GM19238 (cell line): ENCODE data around the gene KDM4B.

Experiments
- DNase-seq: peaks from one replicate; pipeline ENCODE4 v3.0.0; 2011; ENCODE audit warnings: low spot score; ENCODE audit not compliant: insufficient read length

KDM4B gene

DNA sequence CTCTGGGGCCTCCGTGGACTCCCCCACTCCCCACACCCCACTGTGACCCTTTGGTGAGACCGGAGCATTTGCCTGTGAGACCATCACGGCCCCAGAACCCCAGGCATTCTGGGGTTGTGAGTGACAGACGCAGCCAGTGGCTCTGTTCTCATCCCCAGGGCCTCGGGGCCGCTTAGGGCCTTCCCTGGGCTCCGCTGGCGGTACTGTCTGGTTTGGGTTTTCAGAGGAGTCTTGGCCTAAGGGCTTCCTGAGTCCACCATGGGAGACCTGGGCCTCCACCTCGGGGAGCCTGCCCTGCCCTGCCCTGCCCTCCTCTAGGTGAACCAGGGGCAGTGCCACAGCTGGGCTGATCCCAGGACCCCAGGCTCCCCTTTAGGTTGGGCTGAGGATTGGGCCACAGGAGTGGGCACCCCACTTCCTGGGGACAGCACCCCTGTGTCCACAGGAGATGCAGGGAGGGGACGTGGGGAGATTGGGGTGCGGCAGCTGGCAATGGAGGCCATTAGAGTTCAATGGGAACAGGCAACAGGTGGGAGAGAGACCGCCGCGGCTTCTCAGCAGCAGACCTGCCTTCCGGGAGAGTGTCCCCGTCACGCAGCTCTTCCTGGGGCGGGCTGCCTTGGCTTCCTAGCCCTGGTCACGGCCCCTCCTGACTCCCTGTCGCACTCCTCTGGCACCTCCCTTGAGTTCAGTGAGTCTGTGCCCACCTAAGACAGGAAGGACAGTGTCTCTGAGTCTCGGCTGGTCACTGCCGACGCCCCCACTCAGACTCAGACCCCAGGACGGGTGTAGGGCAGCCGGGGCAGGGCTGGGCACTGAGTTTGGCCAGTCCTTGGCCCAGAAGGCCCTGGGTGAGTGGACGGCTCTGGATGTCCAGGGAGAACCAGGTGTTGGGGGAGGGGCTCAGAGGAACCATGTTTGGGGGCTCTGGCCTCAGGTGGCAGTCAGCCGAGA lies 164.1 kb downstream of the KDM4B start:
- DNase-seq = no peak

DNA sequence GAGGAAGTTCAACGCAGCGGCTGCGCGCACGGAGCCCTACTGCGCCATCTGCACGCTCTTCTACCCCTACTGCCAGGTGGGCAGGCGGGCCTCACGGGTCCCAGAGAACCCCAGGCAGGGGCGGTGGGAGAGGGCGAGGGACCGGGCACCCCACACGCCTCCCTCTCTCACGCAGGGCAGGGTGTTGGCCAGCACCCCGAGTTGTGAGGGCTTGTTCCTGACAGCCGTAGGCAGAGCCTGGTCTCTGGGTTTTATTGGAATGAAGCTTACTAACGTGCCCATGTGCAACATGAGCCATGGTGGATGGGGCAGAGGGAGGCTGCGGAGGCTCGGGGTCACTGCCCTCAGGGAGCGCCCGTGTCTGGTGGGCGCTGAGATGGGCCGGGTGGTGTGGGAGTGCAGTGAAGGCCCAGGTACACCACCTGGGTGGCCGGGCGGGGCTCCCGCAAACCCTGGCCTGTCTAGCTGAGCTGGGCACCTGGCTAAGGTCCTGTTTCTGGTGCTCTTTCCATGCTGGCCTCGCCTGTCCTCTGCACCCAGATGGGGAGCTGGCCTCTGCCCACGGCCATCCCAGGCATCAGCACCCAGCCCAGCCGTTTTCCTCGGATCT lies 165.2 kb downstream of the KDM4B start:
- no peak for DNase-seq

DNA sequence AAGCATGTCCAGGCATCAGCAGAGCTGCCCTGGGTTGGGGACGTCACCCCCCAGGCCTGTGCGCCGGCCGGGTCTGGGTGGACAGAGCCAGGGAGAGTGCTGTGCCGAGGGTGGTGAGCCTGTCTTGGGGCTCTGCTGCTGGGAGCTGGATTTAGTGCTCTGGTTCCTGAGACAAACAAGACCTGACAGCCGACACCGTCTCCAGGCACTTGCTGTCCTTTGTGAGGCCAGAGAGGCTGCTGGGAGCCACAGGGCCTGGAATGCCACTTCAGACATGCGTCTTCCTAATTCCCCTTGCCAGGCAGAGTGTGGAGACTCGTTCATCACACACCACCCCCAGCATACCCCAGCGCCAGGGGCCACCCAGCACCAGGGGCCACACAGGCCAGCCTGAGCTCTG lies 165.8 kb downstream of the KDM4B start:
- DNase-seq = no peak

DNA sequence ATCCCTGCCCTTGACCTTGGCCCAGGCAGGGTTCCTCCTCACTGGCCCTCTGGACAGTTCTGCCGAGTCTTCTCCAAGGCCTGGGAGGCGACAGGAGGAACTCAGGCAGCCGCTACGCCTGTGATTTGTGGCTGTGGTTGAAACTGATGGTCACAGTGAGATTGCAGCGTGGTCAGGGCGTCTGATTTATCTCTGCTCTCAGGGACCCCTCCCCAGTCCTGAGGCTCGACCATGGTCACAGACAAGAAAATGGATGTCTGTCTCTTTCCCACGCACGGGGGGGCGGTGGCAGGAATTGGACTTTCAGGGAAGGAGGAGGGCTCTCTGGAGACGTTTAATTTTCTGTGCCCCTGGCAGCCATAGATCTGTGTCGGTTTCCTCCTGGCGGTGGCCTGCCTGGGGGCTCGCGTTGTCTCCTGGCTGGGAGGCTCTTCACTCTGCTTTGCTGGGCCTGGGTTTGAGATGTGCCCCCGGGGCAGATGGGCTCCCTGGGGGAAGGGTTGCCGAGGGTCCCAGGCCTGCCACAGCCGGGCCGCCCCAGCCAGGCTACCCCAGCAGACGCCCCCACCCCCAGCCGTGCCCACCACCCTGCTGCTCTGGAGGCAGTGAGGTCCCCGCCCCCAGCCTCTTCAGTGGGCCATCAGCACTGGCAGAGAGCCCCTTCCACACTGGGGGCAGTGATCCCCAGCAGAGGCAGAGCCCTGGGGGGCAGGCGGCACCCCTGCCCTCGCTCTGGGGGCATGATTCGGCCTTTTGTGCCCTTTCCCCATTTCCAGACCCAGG lies 167.4 kb downstream of the KDM4B start:
- no peak for DNase-seq

DNA sequence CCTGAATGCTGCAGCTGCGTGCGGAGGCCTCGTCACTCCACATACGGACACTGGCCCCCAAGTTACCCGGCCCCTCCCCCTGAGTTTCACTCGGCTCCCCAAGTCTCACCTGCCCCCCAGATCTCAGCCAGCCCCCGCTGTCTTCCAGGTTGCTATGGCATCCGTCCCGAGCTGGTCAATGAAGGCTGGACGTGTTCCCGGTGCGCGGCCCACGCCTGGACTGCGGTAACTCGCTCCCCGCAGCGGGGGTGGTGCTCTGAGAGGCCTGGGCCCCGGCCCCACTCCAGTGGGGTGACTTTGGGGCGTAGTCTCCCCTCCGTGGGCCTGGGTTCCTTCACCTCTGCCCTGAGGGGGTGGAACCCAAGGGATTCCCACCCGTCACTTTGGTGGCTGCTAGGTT lies 168.2 kb downstream of the KDM4B start:
- DNase-seq = no peak

DNA sequence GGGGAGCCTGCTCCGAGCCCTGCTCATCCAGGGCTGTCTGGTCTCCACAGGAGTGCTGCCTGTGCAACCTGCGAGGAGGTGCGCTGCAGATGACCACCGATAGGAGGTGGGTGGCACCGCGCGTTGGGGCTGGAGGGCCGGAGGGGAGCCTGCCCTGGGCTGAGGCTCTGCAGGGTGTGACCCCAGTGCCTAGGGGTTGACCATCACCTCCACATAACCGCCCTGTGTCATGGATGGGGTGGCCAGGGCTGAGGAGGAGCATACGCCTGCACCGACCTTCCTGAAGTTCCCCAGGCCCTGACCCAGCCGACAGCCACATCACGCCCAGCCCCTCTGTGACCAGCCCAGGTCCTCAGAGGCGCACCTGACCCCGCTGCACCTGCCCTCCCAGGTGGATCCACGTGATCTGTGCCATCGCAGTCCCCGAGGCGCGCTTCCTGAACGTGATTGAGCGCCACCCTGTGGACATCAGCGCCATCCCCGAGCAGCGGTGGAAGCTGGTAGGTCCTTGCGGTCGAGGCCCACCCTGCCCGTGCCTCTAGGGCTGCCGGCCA lies 168.7 kb downstream of the KDM4B start:
- DNase-seq = no peak

DNA sequence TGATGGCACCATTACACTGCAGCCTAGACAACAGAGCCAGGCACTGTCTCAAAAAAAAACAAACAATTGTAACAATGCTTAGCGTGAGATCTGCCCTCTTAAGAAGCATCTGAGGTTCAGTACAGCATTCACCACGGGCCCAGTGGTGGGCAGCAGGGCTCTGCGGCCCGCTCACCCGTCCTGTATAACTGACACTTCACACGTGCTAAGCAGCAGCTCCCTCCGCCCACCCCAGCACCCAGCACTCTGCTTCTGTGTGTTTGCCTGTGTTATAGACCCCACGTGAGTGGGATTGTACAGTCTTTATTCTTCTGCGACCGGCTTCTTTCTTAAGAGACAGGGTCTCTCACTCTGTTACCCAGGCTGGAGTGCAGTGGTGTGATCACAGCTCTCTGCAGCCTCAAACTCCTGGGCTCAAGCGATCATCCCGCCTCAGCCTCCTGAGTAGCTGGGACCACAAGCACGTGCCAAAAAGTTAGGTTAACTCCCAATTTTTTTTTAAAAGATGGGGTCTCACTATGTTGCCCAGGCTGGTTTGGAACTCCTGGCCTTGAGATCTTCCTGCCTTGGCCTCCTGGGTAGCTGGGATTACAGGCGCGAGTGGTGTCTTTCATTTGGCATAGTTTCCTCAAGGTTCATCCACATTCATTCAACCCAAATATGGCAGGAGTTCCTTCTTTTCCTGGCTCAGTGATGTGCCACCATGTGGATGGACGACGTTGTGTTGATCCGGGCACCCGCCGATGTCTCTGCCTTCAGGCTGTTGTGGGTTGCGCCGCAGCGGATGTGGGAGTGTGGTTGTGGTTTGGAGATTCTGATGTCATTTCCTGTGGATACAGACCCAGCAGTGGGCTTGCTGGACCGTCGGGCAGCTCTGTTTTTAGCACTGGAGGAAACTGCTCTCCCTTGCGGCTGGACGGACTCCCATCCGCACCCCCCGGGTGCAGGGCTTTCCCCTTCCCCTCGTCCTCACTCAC lies 170.0 kb downstream of the KDM4B start:
- DNase-seq = peak; percentile 84

DNA sequence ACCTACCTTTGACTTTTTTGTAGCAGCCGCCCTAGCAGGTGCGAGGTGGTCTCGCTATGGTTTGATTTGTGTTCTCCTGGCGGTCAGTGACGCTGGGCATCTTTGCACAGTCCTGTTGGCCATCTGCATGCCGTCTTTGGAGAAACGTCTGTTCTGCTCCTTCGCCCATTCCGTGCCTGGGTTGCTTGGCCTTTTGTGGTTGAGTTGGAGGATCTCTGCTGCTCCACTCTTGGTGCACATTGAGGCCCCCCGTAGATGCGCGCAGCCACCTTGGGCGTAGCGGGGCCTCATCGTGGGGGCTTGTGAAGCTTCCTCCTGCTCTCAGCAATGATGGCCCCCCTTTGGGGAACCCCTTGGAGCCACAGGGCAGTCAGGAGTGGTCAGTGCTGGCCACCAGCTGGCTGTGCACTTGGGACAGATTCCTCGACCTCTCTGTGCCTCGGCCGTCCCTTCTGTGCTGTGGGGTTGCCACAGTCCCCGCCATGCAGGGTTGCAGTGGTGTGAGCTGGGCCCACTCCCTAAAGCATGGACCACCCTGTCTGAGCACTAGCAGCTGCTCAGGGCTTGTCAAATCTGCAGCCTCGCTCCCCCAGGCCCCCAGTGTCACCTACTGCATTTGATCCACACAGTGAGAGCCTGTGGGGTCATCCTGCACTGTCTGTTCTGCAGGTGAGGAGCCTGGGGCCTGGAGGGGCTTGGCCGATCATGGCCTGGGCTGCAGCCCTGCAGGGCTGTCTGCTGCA lies 170.8 kb downstream of the KDM4B start:
- no peak for DNase-seq

DNA sequence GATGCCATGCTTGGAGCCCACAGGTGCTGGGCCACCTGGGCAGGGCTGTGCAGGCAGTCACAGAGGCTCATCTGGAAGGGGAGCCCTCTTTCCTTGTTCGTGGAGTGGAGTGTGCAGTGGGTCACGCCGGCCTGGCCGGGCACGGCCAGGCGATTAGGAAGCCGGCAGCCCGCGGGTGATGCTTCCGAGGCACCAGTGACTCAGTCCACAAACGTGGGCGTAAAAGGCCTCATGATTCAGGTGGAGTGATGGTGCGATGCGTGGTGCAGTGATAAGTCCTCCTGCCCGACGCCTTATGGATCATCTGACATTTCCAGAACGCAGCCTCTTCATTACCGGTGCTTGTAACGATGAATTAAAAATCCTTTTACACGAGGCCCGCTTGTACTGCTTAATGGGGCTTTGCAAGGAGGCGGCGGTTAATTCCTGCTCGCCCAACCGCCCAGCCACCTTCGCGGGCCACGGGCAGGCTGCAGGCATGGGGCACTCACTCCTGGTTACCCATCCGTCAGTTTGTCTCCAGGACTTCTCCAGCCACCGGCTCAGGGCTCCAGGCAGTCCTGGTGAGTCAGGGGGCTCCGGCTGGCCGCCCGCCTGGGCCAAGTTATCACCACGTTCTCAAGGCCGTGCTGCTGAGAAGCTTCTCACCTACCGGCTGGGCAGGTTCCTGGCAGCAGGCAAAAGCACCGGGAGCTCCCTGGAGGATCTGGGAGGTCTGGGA lies 172.4 kb downstream of the KDM4B start:
- no peak for DNase-seq

DNA sequence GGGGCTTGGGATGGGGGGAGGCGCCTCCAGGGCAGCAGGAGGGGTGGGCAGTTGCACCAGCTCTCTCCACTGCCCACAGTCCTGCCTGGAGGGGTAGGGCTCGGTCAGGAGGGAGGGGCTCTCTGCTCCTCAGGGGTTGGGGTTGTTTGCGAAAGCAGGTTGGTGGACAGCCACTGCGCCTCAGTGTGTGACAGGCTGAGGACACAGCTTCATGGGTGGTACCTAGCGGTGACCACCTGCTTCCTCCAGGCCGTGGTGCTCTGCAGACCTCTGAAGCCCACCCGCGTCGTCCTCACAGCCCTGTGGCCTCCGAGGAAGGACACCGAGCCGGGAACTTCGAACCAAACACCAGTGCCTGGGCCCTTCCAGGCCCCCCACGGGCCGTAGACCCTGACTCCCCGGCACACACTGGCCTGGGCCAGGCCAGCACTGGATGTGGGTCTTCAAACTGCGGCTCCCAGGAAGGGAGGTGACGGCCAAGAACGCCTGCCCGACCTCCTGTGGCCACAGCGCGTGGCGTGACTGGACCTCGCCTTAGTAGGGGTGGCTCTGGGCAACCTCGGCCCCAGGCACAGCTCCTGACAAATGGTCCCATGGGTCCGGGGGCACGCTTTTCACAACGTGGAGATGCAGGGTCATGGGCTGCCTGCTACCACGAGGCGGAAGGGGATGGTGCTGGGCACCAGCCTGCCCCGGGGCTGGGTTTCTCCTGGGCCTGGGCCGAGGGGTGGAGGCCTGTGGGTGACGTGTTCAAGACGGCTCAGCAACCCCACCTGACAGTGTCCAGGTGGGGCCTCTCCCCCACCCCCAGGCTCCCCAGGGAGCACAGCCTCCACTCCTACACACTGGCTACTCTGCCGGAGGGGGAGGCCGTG lies 173.2 kb downstream of the KDM4B start:
- no peak for DNase-seq

DNA sequence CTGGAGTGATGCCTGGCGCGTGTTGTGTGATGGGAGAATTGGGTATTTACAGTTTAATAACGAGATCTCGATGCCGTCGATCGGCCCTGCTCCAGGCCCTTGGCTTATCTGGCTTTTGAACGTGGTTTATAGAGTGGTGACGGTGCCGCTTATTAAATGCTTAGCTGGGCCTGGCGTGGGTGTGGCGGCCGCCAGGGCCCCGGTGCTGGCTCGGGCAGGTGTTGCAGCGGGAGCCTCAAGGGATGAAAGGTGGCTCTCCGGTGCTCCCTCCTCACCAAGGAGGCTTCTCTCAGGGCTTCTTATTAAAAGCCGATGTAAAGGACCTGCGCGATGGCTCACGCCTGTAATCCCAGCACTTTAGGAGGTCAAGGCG lies 173.8 kb downstream of the KDM4B start:
- no peak for DNase-seq

DNA sequence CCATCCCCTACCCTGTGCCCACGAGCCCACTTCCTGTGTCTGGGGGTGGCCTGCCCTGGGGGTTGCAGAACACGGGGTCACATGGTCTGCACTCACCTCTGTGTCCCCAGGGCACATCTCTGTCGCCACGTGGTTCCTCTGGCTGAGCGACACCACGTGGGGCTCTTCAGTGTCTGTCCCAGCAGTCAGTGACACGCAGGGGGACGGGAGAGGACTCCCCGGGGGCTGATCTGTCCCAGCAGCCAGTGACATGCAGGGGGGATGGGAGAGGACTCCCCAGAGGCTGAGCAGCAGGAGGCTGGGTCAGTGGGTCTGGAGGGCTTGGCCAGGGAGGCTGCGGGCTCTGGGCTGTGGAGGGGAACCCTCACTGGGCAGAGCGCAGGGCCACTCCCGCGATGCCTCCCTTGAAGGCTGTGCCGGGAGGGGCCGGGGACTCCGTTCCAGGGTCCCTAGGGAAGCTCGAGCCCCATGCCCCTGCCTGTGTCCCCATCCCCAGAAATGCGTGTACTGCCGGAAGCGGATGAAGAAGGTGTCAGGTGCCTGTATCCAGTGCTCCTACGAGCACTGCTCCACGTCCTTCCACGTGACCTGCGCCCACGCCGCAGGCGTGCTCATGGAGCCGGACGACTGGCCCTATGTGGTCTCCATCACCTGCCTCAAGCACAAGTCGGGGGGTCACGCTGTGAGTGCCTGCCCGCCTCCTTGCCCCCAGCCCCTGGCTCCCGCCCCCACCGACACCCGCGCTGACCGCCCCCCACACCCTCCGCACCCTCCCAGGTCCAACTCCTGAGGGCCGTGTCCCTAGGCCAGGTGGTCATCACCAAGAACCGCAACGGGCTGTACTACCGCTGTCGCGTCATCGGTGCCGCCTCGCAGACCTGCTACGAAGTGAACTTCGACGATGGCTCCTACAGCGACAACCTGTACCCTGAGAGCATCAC lies 174.8 kb downstream of the KDM4B start:
- no peak for DNase-seq

DNA sequence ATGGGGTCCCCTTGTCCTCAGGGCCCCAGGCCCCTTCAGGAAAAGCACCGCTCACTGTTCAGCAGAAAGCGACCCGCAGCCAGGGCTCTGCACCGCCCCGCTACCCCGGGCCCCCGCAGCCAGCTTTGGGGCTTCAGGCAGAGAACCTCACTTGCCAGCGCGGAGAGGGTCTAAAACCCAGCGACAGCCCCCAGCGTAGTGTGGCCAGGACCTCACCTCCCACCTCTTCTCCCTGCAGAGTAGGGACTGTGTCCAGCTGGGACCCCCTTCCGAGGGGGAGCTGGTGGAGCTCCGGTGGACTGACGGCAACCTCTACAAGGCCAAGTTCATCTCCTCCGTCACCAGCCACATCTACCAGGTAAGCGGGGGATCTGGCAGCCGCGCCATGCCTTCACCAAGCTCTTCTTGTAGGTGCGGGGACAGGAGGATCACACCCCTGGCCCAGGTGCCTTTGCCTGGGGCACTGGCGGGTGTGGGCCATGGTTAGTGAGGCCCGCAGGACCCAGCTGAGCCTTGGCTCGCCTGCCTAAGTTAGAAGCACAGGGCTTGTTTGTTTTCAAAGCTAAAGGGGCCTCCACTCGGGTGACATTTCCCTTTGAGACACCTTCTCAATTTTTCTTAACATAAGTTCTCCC lies 175.7 kb downstream of the KDM4B start:
- DNase-seq = no peak

DNA sequence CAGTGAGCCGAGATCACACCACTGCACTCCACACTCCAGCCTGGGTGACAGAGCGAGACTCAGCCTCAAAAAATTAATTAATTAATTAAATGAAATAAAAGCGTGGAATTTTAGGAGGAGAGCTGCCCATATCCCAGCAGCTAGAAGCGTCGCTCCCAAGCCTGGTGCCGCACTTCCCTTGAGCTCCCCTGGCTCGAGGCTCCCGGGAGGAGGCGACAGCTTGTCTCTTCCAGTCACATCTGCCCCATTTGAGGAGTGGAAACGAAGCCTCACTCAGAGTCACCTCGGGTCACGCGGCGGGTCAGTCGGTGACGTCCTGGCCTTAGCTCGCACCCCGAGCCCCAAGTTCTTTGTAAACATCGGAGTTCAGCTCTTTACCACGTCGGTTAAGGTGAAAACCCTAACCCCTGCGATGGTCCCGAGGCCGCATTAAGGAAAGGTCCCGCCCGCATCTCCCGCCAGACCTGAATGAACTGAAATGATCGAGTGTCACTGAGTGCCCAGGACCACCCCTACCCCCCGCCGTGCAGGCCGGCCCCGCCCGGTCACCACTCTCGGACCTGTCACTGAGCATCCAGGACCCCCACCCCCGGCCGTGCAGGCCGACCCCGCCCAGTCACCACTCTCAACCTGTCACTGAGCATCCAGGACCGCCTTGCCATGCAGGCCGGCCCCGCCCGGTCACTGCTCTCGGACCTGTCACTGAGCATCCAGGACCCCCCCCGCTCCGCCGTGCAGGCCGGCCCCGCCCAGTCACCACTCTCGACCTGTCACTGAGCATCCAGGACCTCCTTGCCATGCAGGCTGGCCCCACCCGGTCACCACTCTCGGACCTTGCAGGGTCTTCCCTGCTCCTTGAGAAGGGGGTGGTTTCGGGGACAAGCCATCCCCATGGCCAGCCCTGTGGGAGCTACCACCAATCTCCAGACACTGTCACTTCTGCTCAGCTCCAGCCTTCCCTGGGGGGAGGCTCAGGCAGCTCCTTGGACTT lies 176.9 kb downstream of the KDM4B start:
- DNase-seq = no peak
